ENCODE results near the gene CHORDC1. TPM values are rescaled to one million over a fixed set of nuclear protein-coding genes. Genes with fewer than 3 reads are reported as not detected.

The CHORDC1 gene
- total RNA-seq (2014; rRNA removed; shearing (Covaris generic)) (54.8 and 62.0 TPM in 2 replicates), total RNA-seq (2022) (59.1 and 86.2 TPM in 2 replicates), Bru-seq, nascent RNA (percentile 93 among the genes with signal in this experiment), BruChase-seq, experiment 1, labeled RNA remaining after a 6-hour chase (percentile 92 among the genes with signal in this experiment), BruChase-seq, experiment 2, labeled RNA remaining after a 2-hour chase (percentile 95 among the genes with signal in this experiment)
- long read RNA-seq, transcript CHORDC1-201 (11 exons, 2,654 nt): major isoform, 50 of 60 reads
- long read RNA-seq, partial matches to known transcripts: 0 of 60 reads
- long read RNA-seq, other reads (novel, unspliced or antisense): 6 of 60 reads

- Histone ChIP-seq H3K36me3 (ENCODE audit: insufficient read depth, low read length) (peaks cover 38% of the 10 kb centered on the region), H2AFZ (ENCODE audit: low read length) (peak within 1 kb of the TSS; percentile 98), H3K4me1 (ENCODE audit: insufficient read depth, low read length, poor library complexity, severe bottlenecking) (peaks cover 41% of the 10 kb centered on the region), H3K79me2 (ENCODE audit: insufficient read depth, low read depth, low read length) (peaks cover 53% of the 10 kb centered on the region), H3K4me3 (ENCODE audit: low read depth, low read length, poor library complexity, severe bottlenecking) (peak within 1 kb of the TSS; percentile 81), H4K20me1 (ENCODE audit: insufficient read depth, low read length) (peaks cover 34% of the 10 kb centered on the region), H3K4me2 (ENCODE audit: low read length) (peak within 1 kb of the TSS; percentile 83), H3K27ac (ENCODE audit: low read depth, low read length, poor library complexity, severe bottlenecking) (peak within 1 kb of the TSS; percentile 78), H3K9me3 (ENCODE audit: low read length) (no peaks in the 10 kb centered on the region), H3K9me2 (ENCODE audit: insufficient read depth, low read length) (no peaks in the 10 kb centered on the region)
- no TSS peak for BruUV-seq (replicated peaks)
- POLR2A ChIA-PET: interaction anchor here (0.5 to 1.7 kb wide), 3 partner anchors 16 to 32 kb away, joined by 3 to 4 read pairs (median 3); no protein-coding TSS in a partner anchor
- CTCF ChIA-PET (ENCODE audit: unreplicated experiment): interaction anchor here (1.5 kb wide), 1 partner anchor 18 kb away, joined by 4 read pairs; no protein-coding TSS in a partner anchor
- TF ChIP-seq EZH2phosphoT487 (IDR thresholded peaks at IDR 0.05; ENCODE audit: borderline replicate concordance, low read depth, low read length) (no peak), CTCF (conservative IDR thresholded peaks at IDR 0.05; ENCODE audit: low read length) (no peak)
- DNase-seq (ENCODE audit: low spot score): peak; percentile 94
- intact Hi-C loops (cut with micrococcal nuclease; ENCODE audit: unreplicated experiment): no loop called here
Observed at GRCh38 chr11:90222459-90223247, at the start of gene CHORDC1. CHORDC1 (minus strand) TSS chr11:90223049; CDS start chr11:90222954, 95 bp downstream.

GRCh38 chr11:90257158-90257525, 34.3 kb upstream of the CHORDC1 start:
- H3K36me3 ChIP-seq (ENCODE audit: insufficient read depth, low read length): no peaks in the 10 kb centered on the region
- H3K4me3 ChIP-seq (ENCODE audit: low read depth, low read length, poor library complexity, severe bottlenecking): no peak overlapping the region
- H3K79me2 ChIP-seq (ENCODE audit: insufficient read depth, low read depth, low read length): no peaks in the 10 kb centered on the region
- TF ChIP-seq CTCF (conservative IDR thresholded peaks at IDR 0.05; ENCODE audit: low read length) (no peak), EZH2phosphoT487 (IDR thresholded peaks at IDR 0.05; ENCODE audit: borderline replicate concordance, low read depth, low read length) (no peak)
- CTCF ChIA-PET (ENCODE audit: unreplicated experiment): no interaction called here
- H3K9me3 ChIP-seq (ENCODE audit: low read length): no peaks in the 10 kb centered on the region
- no peaks in the 10 kb centered on the region for H3K4me1 ChIP-seq (ENCODE audit: insufficient read depth, low read length, poor library complexity, severe bottlenecking)
- H3K27ac ChIP-seq (ENCODE audit: low read depth, low read length, poor library complexity, severe bottlenecking): no peak overlapping the region
- H2AFZ ChIP-seq (ENCODE audit: low read length): no peak overlapping the region
- no TSS peak for BruUV-seq (replicated peaks)
- no peak overlapping the region for H3K4me2 ChIP-seq (ENCODE audit: low read length)
- no peaks in the 10 kb centered on the region for H4K20me1 ChIP-seq (ENCODE audit: insufficient read depth, low read length)
- DNase-seq (ENCODE audit: low spot score): no peak
- POLR2A ChIA-PET: no interaction called here
- intact Hi-C loops (cut with micrococcal nuclease; ENCODE audit: unreplicated experiment): no loop called here
- H3K9me2 ChIP-seq (ENCODE audit: insufficient read depth, low read length): no peaks in the 10 kb centered on the region

All from OCI-LY7 (cell line).